Keratinocyte (primary cell): ENCODE measurements around the gene LAIR2. TPM values are rescaled to one million over a fixed set of nuclear protein-coding genes. Genes with fewer than 3 reads are reported as not detected.

Experiments used
- DNase-seq: peaks from one replicate; pipeline ENCODE4 v3.0.0-alpha.2; 2011; ENCODE audit warnings: low read depth, missing footprints, low spot score
- FAIRE-seq: peaks from 2 replicates; lab custom pipeline; 2011; peaks lifted over from hg19 to GRCh38; lab: Jason Lieb, UNC
- H2AFZ ChIP-seq: 2 replicates; pipeline ENCODE4 v1.6.0; 2012; ENCODE audit warnings: low read length, control low read depth, inconsistent platforms; ENCODE audit not compliant: control insufficient read depth
- H3K27ac ChIP-seq: 2 replicates; pipeline ENCODE4 v1.5.1; 2011; ENCODE audit warnings: low read length; ENCODE audit not compliant: control insufficient read depth, insufficient read depth
- H3K27me3 ChIP-seq: 3 replicates; pipeline ENCODE4 v1.6.0; 2011; ENCODE audit warnings: low read length; ENCODE audit not compliant: control insufficient read depth, insufficient read depth; ENCODE audit errors: extremely low read depth
- H3K36me3 ChIP-seq, 2 experiments: 2 replicates in 1 of 2; 3 replicates in 1 of 2; pipeline ENCODE4 v1.5.1; 2011; ENCODE audit warnings: low read length in 2 of 2, mild to moderate bottlenecking in 1 of 2; ENCODE audit not compliant: control insufficient read depth in 2 of 2, insufficient read depth in 2 of 2; ENCODE audit errors: extremely low read depth in 1 of 2
- H3K4me1 ChIP-seq: 3 replicates; pipeline ENCODE4 v1.5.1; 2011; ENCODE audit warnings: low read length; ENCODE audit not compliant: control insufficient read depth, insufficient read depth; ENCODE audit errors: extremely low read depth
- H3K4me2 ChIP-seq: 3 replicates; pipeline ENCODE4 v1.6.0; 2011; ENCODE audit warnings: low read depth, low read length; ENCODE audit not compliant: control insufficient read depth, insufficient read depth; ENCODE audit errors: extremely low read depth
- H3K4me3 ChIP-seq, 3 experiments: fragments of 200-600 bp in 1 of 3; sonication (generic) in 1 of 3; 2 replicates in 2 of 3; 3 replicates in 1 of 3; pipeline ENCODE4 v1.5.1; 2011 to 2016; ENCODE audit warnings: low read length in 3 of 3, mild to moderate bottlenecking in 3 of 3, control low read depth in 2 of 3, inconsistent platforms in 1 of 3, low read depth in 1 of 3, mixed read lengths in 1 of 3, mixed run types in 1 of 3, moderate library complexity in 1 of 3; ENCODE audit not compliant: control insufficient read depth in 2 of 3, insufficient read depth in 2 of 3; ENCODE audit errors: extremely low read depth in 1 of 3
- H3K79me2 ChIP-seq: 2 replicates; pipeline ENCODE4 v1.6.0; 2012; ENCODE audit warnings: low read length; ENCODE audit not compliant: control insufficient read depth, insufficient read depth
- H3K9ac ChIP-seq: 3 replicates; pipeline ENCODE4 v1.6.0; 2011; ENCODE audit warnings: low read length; ENCODE audit not compliant: control insufficient read depth, insufficient read depth; ENCODE audit errors: extremely low read depth
- H3K9me1 ChIP-seq: 3 replicates; pipeline ENCODE4 v1.6.0; 2011; ENCODE audit warnings: low read length; ENCODE audit not compliant: control insufficient read depth, insufficient read depth; ENCODE audit errors: extremely low read depth
- H3K9me3 ChIP-seq: 2 replicates; pipeline ENCODE4 v1.5.1; 2012; ENCODE audit warnings: low read depth, low read length; ENCODE audit not compliant: control insufficient read depth
- H4K20me1 ChIP-seq: 3 replicates; pipeline ENCODE4 v1.6.0; 2011; ENCODE audit warnings: low read length; ENCODE audit not compliant: control insufficient read depth, insufficient read depth; ENCODE audit errors: extremely low read depth
- CTCF ChIP-seq, 3 experiments: IDR thresholded peaks in 1 of 3; conservative IDR thresholded peaks in 1 of 3; optimal IDR thresholded peaks in 1 of 3; 2 replicates in 2 of 3; 3 replicates in 1 of 3; pipeline versions ENCODE3 to v1.5.1; 2011; ENCODE audit warnings: low read length in 3 of 3, mild to moderate bottlenecking in 3 of 3, moderate library complexity in 2 of 3, control low read depth in 1 of 3, inconsistent platforms in 1 of 3; ENCODE audit not compliant: insufficient read depth in 2 of 3; ENCODE audit errors: extremely low read depth in 1 of 3
- EZH2 ChIP-seq: IDR thresholded peaks from one replicate; pipeline ENCODE4 v1.6.1; 2012; ENCODE audit warnings: inconsistent platforms, mild to moderate bottlenecking, low read length, moderate library complexity
- dilution Hi-C: fragments of 300-500 bp; cut with MboI; formaldehyde crosslinking; loops from one replicate; pipeline ENCODE4 v1.7.0; 2020; ENCODE audit warnings: low sequenced_read_pairs; ENCODE audit not compliant: extremely low pct_ligation_motif_present
- polyA plus RNA-seq, 5 experiments: library from polyadenylated mRNA; depleted of rRNA in 3 of 5; stranded (reverse) in 3 of 5; stranded (forward) in 1 of 5; unstranded in 1 of 5; fragments of >200 nt; gene quantifications; 1 replicate in 1 of 5; 2 replicates in 3 of 5; 3 replicates in 1 of 5; pipeline versions ENCODE4 v1.2.1 to v1.2.3, GENCODE V29; 2011 to 2012; ENCODE audit warnings: missing spikeins in 2 of 5, low read depth in 1 of 5, low replicate concordance in 1 of 5

The LAIR2 gene
- polyA plus RNA-seq, 1 donor (not counting 4 experiments of a cell fraction or from before 2014, with no cell fraction given): not detected

- dilution Hi-C loops: no loop called here
- DNase-seq (no peak), FAIRE-seq (no peak)
- H2AFZ ChIP-seq: no peak overlapping the region
- H3K36me3 ChIP-seq: peaks cover 63 to 74% of the 10 kb centered on the region in 2 experiments
- H4K20me1 ChIP-seq: peaks cover 17% of the 10 kb centered on the region
- no peak for TF ChIP-seq CTCF (optimal IDR thresholded peaks at IDR 0.05 in 1 of 3, IDR thresholded peaks at IDR 0.05 in 1 of 3, conservative IDR thresholded peaks at IDR 0.05 in 1 of 3; ENCODE audit: extremely low read depth in 1 of 3, insufficient read depth in 2 of 3, low read length in 3 of 3)
- TF ChIP-seq EZH2: no peak
- peaks cover 88% of the 10 kb centered on the region for H3K79me2 ChIP-seq
- H3K4me3 ChIP-seq: no peak overlapping the region
- no peaks in the 10 kb centered on the region for H3K9me3 ChIP-seq
- H3K9me1 ChIP-seq: no peaks in the 10 kb centered on the region
- H3K27ac ChIP-seq: no peak overlapping the region
- no peaks in the 10 kb centered on the region for H3K27me3 ChIP-seq
- no peak overlapping the region for H3K9ac ChIP-seq
- no peaks in the 10 kb centered on the region for H3K4me1 ChIP-seq
- no peak overlapping the region for H3K4me2 ChIP-seq
These were observed 45.9 kb upstream of the LAIR2 start for GRCh38 chr19:54456423-54457373.

- H2AFZ ChIP-seq: no peak overlapping the region
- no peak for DNase-seq
- no peak for TF ChIP-seq EZH2
- TF ChIP-seq CTCF (optimal IDR thresholded peaks at IDR 0.05 in 1 of 3, IDR thresholded peaks at IDR 0.05 in 1 of 3, conservative IDR thresholded peaks at IDR 0.05 in 1 of 3; ENCODE audit: extremely low read depth in 1 of 3, insufficient read depth in 2 of 3, low read length in 3 of 3): no peak
- no peak overlapping the region for H3K9ac ChIP-seq
- peaks cover 6% of the 10 kb centered on the region for H3K4me1 ChIP-seq
- peaks cover 17% of the 10 kb centered on the region for H4K20me1 ChIP-seq
- H3K9me1 ChIP-seq: no peaks in the 10 kb centered on the region
- no peak overlapping the region for H3K27ac ChIP-seq
- H3K27me3 ChIP-seq: no peaks in the 10 kb centered on the region
- peaks cover 53 to 71% of the 10 kb centered on the region in 2 experiments for H3K36me3 ChIP-seq
- no peak for FAIRE-seq
- no peaks in the 10 kb centered on the region for H3K9me3 ChIP-seq
- no peak overlapping the region for H3K4me3 ChIP-seq
- no peak overlapping the region for H3K4me2 ChIP-seq
- peaks cover 84% of the 10 kb centered on the region for H3K79me2 ChIP-seq
- dilution Hi-C loops: no loop called here
These were observed 44.6 kb upstream of the LAIR2 start for GRCh38 chr19:54457773-54458647.
